Stimulated activated CD4-positive, alpha-beta T cell treated with anti-CD3 and anti-CD28 coated beads, Interleukin-2, amount 100 ng/mL, for 24 hours (primary cell): Measurements from ENCODE around the gene FRMD5.
"Not testable (repeated sequence)": the region's sequence is repeated elsewhere in the genome, so short reads cannot be mapped to it uniquely, and the experiment has no call there.

Source experiments
- DNase-seq, 2 donors: peaks; one replicate each; pipeline ENCODE4 v3.0.0-alpha.2; 2020

FRMD5 gene

DNA sequence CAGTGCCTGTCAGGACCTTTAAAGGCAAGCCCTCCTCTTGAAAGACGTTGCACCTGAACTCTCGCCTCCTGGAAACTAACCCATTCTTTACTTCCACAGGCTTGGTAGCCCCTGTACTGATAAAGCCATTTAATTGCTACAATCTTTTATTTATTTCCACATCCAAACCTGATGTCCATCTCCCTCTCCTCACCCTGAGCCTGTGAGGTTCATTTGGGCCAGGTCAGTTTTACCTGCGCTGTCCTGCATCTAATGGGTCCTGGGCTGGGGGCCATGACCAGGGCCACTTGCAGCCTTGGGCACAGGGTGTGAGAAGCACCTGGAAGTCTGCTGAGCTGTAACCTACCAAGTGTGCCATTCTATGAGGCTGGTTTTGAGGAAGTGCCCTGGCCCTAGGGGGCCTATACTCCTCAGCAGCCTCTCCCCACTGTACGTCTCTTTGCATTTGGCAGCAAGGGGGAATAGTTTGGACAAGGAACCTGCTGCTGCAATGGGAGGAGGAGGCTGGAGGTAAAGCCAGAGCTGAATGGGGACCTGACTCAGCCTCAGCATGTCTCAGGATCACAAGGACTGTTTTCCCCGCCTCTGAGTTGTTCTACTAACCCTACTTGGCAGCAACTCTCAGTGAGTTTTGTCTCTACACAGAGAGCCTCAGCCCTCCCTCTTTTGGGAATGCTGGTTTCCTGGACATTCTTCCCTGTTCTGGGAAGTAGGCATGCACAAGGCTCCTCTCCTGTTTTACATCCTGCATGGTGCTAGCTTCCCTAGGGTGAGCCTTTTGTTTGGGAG lies 314.5 kb downstream of the FRMD5 start:
- DNase-seq: no peak

GRCh38 chr15:43879386-43880355 lies 315.4 kb downstream of the FRMD5 start:
- no peak for DNase-seq

GRCh38 chr15:43878446-43878845 lies 316.6 kb downstream of the FRMD5 start:
- DNase-seq: no peak

DNA sequence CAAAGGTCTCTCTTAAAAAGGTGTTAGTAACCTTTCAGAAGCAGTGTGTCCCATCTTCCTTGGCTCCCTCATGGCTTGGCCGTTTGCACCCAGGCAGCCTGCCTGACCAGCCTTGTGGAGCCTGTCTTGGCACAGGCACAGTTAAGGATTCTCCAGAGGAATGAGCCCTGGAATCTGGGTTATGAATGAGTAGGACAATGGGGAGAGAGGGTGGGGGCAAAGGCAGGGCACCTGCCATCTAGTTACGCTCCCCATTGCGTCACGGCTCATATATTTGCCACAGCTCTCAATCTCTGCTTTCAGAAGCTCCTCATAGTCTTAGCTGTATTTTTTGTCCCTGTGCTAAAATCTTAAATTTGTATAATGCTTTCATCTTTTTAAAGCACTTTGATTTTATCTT lies 317.7 kb downstream of the FRMD5 start:
- no peak for DNase-seq

DNA sequence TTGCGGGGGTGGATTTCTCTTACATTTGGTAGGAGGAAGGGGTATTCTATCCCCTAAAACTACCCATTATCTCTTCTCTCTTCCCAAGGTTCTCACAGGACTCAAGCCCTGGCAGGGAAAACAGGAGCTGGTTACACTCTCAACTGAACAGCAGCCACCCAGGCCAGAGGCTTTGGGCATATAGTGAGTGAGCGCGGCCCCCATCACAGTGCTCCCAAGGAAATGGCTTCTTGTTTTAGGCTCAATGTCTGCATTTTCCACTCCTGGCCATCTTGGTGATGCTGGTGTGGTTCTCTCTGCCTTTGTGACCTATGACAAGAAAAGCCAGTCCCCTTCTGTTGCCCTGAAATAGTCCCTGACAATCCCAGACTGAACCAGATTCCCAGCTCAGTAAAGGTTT lies 318.2 kb downstream of the FRMD5 start:
- no peak for DNase-seq

DNA sequence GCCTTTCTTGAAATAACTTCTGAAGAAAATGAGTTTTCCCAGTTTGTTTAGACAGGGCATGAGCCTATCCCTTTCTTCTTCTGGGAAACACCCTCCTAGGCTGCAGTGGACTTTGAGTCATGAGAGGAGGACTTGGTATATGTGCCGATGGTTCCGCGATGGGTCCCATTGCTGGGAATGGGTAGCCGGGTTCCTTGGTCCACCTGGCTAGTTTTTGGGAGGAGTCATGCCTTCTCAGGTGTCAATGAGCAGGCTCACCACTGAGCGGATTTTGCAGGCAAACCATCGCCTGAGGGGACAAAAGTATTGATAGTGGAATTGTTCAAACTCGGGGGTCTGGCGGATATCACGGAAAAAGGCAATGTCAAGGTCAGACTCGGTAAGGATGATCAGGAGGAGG lies 321.4 kb downstream of the FRMD5 start:
- DNase-seq: no peak

GRCh38 chr15:43872416-43873020 lies 322.6 kb downstream of the FRMD5 start:
- DNase-seq: no peak

DNA sequence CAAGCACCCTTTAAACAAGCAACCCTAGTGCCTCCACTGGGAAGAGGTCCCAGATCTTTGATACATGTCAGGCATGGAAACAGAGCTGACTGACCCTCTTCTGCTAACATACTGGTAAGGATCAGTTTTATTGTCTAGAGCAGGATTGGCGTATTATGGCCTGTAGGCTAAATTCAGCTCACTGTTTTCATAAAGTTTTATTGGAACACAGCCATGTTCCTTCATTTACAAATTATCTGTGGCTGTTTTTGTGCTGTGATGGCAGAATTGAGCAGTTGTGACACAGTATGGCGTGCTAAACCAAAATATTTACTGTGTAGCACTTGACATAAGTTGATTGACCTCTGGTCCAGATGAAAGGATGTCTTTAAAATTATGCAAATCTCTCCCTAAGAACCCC lies 323.2 kb downstream of the FRMD5 start:
- DNase-seq: no peak

GRCh38 chr15:43868406-43868805 lies 326.7 kb downstream of the FRMD5 start:
- DNase-seq: no peak

- DNase-seq: no peak
Measured at GRCh38 chr15:43867096-43867495, 328.0 kb downstream of the FRMD5 start.

GRCh38 chr15:43866636-43867035 lies 328.4 kb downstream of the FRMD5 start:
- not testable (repeated sequence) for DNase-seq

DNA sequence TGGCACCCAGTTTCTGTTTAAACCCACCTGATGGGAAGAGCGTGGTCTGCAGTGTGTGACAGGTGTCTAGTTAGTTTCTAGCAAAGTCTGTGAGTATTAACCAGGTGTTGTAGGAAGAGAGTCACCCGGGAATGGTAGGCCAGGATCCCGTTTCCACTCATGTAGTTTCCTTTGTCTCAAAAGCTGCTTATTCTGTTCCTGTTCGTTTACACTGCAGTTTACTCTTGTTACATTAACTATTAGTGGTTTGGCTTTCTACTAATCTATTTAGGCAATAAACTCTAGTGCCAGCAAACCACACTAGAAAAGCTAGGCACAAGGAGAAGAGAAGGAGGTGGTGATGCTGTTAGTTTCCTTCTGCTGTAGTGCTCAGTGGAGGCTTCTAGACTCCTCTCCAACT lies 335.5 kb downstream of the FRMD5 start:
- no peak for DNase-seq

DNA sequence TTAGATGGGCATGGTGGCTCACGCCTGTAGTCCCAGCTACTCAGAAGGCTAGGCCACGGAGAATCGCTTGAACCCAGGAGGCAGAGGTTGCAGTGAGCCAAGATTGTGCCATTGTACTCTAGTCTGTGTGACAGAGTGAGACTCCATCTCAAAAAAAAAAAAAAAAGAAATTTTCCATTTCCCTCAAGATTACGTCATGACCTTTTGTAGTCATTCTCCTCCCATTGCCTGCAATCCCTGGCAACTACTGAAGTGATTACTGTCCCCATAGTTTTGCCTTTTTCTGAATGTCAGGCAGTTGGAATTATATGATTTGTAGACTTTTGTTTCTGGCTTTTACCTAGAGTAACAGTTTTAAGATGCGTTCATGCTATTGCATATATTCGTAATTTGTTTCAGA lies 340.3 kb downstream of the FRMD5 start:
- DNase-seq: no peak

GRCh38 chr15:43852607-43853006 lies 342.5 kb downstream of the FRMD5 start:
- no peak for DNase-seq

DNA sequence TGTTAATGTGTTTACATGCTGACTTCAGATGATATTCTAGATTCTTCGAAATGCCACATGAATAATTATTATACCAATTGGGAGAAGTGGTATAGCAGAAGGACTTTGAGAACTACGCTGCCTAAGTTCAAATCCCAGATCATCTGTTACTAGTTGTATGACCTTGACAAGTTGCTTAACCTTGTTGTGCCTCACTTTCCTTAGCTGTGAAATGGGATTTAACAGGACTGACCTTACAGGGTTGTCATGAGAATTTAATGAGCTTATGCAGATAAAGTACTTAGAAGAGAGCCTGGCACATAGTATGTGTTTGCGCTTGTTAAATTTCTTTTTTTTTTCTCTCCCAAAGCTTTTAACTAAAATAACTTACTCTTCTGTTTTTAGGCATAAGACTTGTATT lies 343.8 kb downstream of the FRMD5 start:
- DNase-seq: no peak

- no peak for DNase-seq
Measured at GRCh38 chr15:43845421-43845820, 349.6 kb downstream of the FRMD5 start.

- DNase-seq: not testable (repeated sequence)
Measured at GRCh38 chr15:43832485-43832884, 362.6 kb downstream of the FRMD5 start.

- not testable (repeated sequence) for DNase-seq
Measured at GRCh38 chr15:43831519-43832052, 363.5 kb downstream of the FRMD5 start.

- DNase-seq: not testable (repeated sequence)
Measured at GRCh38 chr15:43830691-43831275, 364.3 kb downstream of the FRMD5 start.

DNA sequence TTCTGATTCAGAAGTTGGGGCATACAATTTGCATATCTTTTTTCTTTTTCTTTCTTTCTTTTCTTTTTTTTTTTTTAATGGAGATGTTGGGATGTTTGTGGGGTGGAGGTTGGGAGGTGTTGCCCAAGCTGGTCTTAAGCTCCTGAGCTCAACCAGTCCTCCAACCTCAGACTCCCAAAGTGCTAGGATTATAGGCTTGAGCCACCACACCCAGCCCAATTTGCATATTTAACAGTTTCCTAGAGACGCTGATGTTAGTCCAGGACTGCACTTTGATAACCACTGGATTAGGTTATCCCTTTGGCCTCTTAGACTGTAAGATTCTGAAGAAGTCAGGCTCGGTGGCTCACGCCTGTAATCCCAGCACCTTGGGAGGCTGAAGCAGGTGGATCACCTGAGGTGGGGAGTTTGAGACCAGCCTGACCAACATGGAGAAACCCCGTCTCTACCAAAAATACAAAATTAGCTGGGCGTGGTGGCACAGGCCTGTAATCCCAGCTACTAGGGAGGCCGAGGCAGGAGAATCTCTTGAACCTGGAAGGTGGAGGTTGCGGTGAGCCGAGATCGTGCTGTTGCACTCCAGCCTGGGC lies 365.0 kb downstream of the FRMD5 start:
- not testable (repeated sequence) for DNase-seq

DNA sequence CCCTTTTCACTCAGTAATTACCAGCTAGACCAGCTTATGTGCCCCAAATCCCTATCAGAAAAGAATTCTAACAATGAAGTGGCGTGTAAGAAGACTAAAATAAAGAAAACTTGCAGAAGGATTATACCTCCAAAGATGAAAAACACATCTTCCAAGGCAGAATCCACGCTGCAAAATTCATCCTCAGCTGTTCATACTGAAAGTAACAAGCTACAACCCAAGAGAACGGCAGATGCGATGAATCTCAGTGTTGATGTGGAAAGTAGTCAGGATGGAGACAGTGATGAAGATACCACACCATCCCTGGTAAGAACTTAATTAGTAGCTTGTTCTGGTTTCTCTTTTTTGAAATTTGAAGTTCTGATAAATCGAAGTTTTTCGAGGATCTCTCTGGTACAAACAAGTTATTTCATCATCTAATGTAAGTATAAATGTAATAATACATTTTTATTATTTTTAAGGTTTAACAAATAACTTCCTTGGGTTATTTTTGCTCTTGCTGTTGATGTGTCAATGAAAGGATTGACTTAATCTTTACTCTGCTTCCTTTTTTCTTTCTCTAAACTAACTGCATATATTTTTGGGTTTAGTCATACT lies 366.9 kb downstream of the FRMD5 start:
- DNase-seq: peak; percentile 20 to 35
